Activated naive CD4-positive, alpha-beta T cell treated with anti-CD3 and anti-CD28 coated beads for 36 hours (primary cell): Measurements from ENCODE around the gene OGFOD1. TPM values are rescaled to one million over a fixed set of nuclear protein-coding genes. Genes with fewer than 3 reads are reported as not detected.

ENCODE experiments used
- CTCF ChIA-PET: fragments of 350-600 bp; sonication (Branson Sonifier 250); formaldehyde crosslinking; loops from one replicate; lab custom pipeline; 2021; ENCODE audit warnings: antibody characterized with exemption; lab: Charles Lee
- DNase-seq: peaks from one replicate; pipeline ENCODE4 v3.0.0-alpha.2; 2020
- H3K27ac Mint-ChIP-seq: one replicate; pipeline ENCODE4 v1.8.0; 2021; ENCODE audit warnings: mild to moderate bottlenecking, mixed read lengths
- H3K27me3 Mint-ChIP-seq: one replicate; pipeline ENCODE4 v1.8.0; 2021; ENCODE audit warnings: low read depth, mixed read lengths
- H3K36me3 Mint-ChIP-seq: one replicate; pipeline ENCODE4 v1.8.0; 2021; ENCODE audit warnings: low read depth, mixed read lengths
- H3K4me1 Mint-ChIP-seq: one replicate; pipeline ENCODE4 v1.8.0; 2021; ENCODE audit warnings: low read depth, mixed read lengths
- H3K4me3 Mint-ChIP-seq: one replicate; pipeline ENCODE4 v1.8.0; 2021; ENCODE audit warnings: mild to moderate bottlenecking, moderate library complexity, mixed read lengths
- H3K9me3 Mint-ChIP-seq: one replicate; pipeline ENCODE4 v1.8.0; 2021; ENCODE audit warnings: mixed read lengths
- intact Hi-C: fragments of 100-400 bp; cut with micrococcal nuclease; formaldehyde crosslinking; loops from one replicate; pipeline ENCODE4 v1.15.1; 2023
- total RNA-seq, 2 experiments: library from RNA; stranded (reverse); gene quantifications; one replicate each; pipeline ENCODE4 v1.2.3, GENCODE V29; 2021

OGFOD1 gene
- total RNA-seq, 2 experiments from 2014 or later = 48.5 to 50.6 TPM

DNA sequence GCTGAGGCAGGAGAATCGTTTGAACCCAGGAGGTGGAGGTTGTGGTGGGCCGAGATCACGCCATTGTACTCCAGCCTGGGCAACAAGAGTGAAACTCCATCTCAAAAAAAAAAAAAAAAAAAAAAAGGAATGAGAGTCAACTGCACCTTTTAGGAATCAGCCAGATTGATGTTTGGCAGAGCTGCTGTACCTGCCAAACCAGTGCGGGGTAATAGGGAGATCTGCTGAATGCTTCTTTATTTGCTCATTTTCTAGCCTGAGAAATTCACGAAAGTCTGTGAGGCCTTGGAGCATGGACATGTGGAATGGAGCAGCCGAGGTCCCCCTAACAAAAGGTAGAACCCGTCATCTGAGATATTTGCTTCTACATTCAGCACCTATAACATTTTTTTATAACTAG, 18.4 kb downstream of the OGFOD1 start:
- Mint-ChIP-seq H3K27ac (no peak overlapping the region), H3K27me3 (no peaks in the 10 kb centered on the region), H3K36me3 (peaks cover 40% of the 10 kb centered on the region), H3K4me3 (no peak overlapping the region), H3K9me3 (no peaks in the 10 kb centered on the region), H3K4me1 (no peaks in the 10 kb centered on the region)
- DNase-seq = no peak
- CTCF ChIA-PET = interaction anchor here (1.4 to 2.0 kb wide), 2 partner anchors 10 to 13 kb away, joined by 3 to 8 read pairs; no protein-coding TSS in a partner anchor
- intact Hi-C loops = no loop called here

DNA sequence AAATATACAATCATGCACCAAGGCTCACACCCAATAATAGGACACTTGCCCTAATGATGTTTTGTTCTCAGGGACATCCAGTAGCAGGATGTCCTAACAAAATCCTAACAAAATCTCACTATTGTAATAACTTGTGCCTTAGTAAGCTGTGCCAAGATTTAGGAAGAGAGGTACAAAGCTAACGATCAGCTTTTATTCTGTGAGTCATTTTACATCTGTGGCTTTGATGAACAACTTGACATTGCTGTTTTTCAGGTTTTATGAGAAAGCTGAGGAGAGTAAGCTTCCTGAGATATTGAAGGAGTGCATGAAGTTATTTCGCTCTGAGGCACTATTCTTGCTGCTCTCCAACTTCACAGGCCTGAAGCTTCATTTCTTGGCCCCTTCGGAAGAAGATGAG, 18.9 kb downstream of the OGFOD1 start:
- intact Hi-C loops = no loop called here
- H3K27me3 Mint-ChIP-seq = no peaks in the 10 kb centered on the region
- no peaks in the 10 kb centered on the region for H3K4me1 Mint-ChIP-seq
- no peak overlapping the region for H3K27ac Mint-ChIP-seq
- H3K9me3 Mint-ChIP-seq = no peaks in the 10 kb centered on the region
- peaks cover 45% of the 10 kb centered on the region for H3K36me3 Mint-ChIP-seq
- CTCF ChIA-PET = interaction anchor here (2.0 kb wide), 1 partner anchor 10 kb away, joined by 8 read pairs; no protein-coding TSS in a partner anchor
- H3K4me3 Mint-ChIP-seq = no peak overlapping the region
- no peak for DNase-seq

DNA sequence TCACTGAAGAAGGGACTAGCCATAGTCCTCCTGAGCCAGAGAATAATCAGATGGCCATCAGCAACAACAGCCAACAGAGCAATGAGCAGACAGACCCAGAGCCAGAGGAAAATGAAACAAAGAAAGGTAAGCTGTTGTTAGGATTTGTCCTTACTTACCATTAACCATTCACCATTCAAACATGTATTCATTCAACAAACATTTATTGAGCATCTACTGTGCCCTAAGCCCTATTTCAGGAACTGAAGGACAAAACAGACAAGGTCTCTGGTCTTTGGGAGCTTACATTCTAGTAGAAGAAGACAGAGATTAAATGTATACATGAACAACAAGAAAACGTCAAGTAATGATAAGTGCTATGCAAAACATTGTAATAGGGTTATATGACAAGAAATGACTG, 19.3 kb downstream of the OGFOD1 start:
- Mint-ChIP-seq H3K36me3 (peaks cover 46% of the 10 kb centered on the region), H3K27ac (no peak overlapping the region)

DNA sequence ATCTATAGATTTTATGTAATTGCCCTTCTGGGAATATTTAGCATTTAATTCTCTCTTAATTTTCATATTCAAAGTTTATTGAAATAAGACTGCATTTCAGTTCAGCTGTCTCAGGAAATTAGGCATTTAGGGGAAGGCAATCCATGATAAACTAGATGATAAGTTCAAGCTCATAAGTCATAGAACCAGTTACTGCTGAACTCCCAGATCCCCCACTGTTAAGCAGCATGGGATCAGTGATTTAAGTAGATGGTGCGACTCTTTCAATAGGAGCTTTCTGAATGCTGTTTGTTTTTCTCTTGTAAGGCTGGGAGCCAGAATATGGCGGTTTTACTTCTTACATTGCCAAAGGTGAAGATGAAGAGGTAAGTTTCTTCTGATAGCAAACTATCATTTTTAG, 23.8 kb downstream of the OGFOD1 start:
- Mint-ChIP-seq H3K4me3 (no peak overlapping the region), H3K4me1 (peaks cover 25% of the 10 kb centered on the region), H3K36me3 (peaks cover 49% of the 10 kb centered on the region), H3K27me3 (no peaks in the 10 kb centered on the region), H3K27ac (no peak overlapping the region), H3K9me3 (no peaks in the 10 kb centered on the region)
- intact Hi-C loops = no loop called here
- no peak for DNase-seq
- CTCF ChIA-PET = interaction anchor here (0.6 kb wide), 1 partner anchor 20 kb away, joined by 3 read pairs; no protein-coding TSS in a partner anchor

More for the DNA sequence above, 19.3 kb downstream of the OGFOD1 start:
- DNase-seq = no peak
- no peaks in the 10 kb centered on the region for H3K27me3 Mint-ChIP-seq
- no peak overlapping the region for H3K4me3 Mint-ChIP-seq
- no peaks in the 10 kb centered on the region for H3K4me1 Mint-ChIP-seq
- H3K9me3 Mint-ChIP-seq = no peaks in the 10 kb centered on the region
- CTCF ChIA-PET = interaction anchor here (0.9 kb wide), 1 partner anchor 47 kb away, joined by 5 read pairs; no protein-coding TSS in a partner anchor
- intact Hi-C loops = no loop called here

DNA sequence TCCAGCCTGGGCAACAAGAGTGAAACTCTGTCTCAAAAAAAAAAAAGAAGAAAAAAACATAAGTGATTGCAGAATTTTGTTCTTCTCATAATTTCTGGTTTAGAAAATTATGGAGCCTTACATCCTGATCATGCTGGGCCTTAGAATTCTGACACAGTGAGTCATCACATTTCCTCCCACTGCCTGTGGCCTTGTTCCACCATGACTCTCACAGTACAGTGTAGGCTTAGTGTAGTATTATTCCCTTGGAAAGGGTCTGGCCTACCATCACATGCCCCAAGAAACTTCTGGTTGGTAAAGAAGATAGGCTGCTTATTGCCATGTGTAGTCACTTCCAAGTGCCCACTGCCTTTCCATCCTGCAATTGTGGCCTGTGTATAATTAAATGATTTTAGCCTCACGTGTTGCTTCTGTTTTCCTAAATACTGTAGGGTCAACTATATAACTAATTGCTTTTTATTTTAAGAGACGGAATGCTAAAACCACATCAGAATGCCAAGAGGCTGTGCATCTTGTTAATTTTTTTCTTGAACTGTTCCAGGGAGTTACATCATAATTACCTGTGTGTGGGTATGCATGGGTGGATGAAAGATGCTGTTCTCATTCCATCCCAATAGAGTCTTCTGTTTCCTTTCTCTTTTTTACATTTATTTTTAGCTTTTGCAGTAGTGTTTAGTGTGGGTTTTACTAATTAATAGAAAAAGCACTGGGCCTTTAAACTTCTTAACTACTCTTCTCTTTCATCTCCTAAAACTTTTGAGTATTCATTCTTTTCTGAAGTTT, 25.9 kb downstream of the OGFOD1 start:
- no peak overlapping the region for H3K4me3 Mint-ChIP-seq
- intact Hi-C loops = no loop called here
- H3K4me1 Mint-ChIP-seq = peaks cover 25% of the 10 kb centered on the region
- H3K9me3 Mint-ChIP-seq = no peaks in the 10 kb centered on the region
- H3K27me3 Mint-ChIP-seq = no peaks in the 10 kb centered on the region
- CTCF ChIA-PET = no interaction called here
- H3K36me3 Mint-ChIP-seq = peaks cover 39% of the 10 kb centered on the region
- peak; percentile 26 for DNase-seq
- peak overlapping the region; percentile 84 for H3K27ac Mint-ChIP-seq

DNA sequence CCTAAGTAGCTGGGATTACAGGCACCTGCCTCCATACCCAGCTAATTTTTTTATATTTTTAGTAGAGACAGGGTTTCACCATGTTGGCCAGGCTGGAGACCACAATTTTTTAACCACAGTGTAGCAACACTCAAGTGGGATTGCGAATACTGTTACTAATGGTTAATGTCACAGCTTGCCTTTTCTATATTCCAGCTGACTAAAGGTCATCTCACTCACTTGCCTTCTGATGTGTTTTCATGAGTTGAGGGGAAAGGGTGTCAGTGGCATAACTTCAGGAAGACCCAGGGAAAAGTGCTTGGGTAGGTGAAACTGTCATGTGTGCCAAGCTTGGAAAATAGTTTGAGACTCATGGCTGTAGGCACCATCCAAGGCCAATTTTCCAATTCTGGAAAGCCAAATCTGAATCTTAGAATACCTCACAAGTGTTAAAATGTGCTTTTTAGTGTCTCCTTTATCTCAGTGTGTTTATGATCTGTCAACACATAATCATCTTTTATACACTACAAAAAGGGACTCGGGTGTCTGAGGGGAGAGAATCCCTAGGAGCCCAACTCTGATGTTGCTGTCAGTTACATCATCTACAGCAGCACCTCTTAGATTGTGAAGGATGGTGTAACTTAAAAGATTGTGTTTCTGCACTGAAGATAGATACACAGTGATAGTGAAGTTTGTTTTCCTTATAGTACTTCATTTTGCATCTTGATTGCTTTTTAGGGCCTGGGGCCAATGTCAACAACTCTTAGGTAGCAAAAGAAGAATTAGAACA, 27.1 kb downstream of the OGFOD1 start:
- Mint-ChIP-seq H3K27ac (peak overlapping the region; percentile 3), H3K36me3 (peaks cover 33% of the 10 kb centered on the region), H3K4me1 (peaks cover 25% of the 10 kb centered on the region), H3K4me3 (no peak overlapping the region), H3K9me3 (no peaks in the 10 kb centered on the region), H3K27me3 (no peaks in the 10 kb centered on the region)
- DNase-seq = no peak
- CTCF ChIA-PET = interaction anchor here (0.6 kb wide), 1 partner anchor 64 kb away, joined by 5 read pairs; no protein-coding TSS in a partner anchor
- intact Hi-C loops = no loop called here

DNA sequence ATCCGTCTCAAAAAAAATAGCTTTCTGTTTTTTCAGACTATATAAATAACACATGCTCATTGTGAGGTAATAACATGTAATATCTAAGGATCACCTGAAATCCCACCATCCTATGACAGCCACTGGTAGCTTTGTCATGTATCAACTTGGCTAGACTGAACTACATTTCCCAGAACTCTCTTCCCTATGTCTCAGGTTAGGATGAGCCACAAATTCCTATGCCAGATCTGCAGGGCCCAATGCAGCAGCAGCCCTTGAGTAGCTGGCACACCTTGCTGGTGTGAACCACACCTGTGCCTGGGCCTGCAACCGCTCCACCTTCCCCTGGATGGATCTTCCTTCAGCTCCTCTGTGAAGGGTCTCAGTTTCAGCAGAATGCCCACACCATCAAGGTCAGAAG, 28.1 kb downstream of the OGFOD1 start:
- Mint-ChIP-seq H3K9me3 (no peaks in the 10 kb centered on the region), H3K27ac (peak overlapping the region; percentile 1), H3K4me1 (peaks cover 25% of the 10 kb centered on the region), H3K4me3 (no peak overlapping the region), H3K27me3 (no peaks in the 10 kb centered on the region), H3K36me3 (peaks cover 34% of the 10 kb centered on the region)
- CTCF ChIA-PET = interaction anchor here (0.7 kb wide), 1 partner anchor 97 kb away, joined by 3 read pairs; no protein-coding TSS in a partner anchor
- DNase-seq = no peak
- intact Hi-C loops = no loop called here

DNA sequence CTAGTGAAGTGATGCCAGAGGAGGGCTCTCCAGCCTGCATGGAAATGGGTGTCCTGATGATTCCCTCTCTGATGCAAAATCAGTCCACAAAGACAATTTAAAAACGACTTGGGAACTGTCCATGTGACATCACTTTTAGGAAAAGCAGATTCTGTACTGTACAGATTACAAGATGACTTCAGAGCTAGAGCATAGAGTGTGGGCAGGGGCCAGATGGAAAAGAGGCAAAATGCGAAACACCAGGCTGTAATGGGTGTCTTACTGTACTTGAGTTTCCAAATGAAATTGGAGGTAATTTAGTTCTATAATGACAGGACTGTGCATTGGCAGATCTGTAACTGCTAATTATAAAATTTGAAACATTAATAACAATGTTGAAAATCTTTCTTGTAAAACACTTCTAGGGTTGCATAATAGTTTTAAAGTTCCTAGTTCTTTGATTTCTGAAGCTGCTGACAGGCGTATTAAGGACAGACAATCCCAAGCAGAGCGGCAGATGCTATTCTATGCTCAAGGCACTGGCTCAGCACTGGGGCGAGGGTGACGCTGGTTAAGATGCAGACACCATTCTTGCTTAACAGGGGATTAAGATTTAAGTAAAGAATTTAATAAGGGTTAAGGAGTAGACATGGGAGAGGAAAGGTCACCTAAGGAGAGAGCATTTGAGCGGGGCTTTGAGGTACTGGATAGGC, 29.6 kb downstream of the OGFOD1 start:
- Mint-ChIP-seq H3K27ac (no peak overlapping the region), H3K4me1 (peaks cover 25% of the 10 kb centered on the region), H3K27me3 (no peaks in the 10 kb centered on the region), H3K4me3 (no peak overlapping the region), H3K36me3 (peaks cover 23% of the 10 kb centered on the region), H3K9me3 (no peaks in the 10 kb centered on the region)
- intact Hi-C loops = no loop called here
- CTCF ChIA-PET = interaction anchor here (1.5 kb wide), 1 partner anchor 33 kb away, joined by 3 read pairs; no protein-coding TSS in a partner anchor
- no peak for DNase-seq

DNA sequence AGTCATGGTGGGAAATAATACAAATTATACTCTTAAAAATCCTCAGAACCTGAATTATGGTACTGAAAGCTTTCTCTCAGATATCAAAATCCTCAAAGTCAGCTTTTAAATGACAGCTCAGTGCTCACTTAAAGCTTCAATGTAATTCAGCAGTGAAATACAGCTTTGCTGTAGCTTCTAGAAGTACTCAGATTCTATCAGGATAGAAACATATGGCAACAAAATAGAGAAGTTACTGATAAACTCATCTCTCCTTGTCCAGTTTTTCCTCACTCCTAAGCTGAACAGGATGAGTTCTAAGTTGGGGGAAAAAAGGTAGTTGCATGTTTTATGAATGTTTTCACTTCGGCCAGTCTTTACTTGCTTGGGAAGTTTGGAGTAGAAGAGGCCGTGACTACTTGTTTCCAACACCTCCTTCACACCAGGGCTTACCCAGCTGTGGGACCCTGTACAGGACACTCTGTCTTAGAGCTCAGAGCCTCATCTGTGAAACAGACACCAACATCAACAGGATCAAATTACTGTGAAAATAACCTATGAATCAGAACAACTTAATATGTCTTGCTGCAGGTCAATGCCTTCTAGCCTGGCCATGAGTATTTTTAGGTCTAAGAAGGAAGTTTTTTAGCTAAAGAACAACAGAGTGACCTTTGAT, 30.2 kb downstream of the OGFOD1 start:
- Mint-ChIP-seq H3K27ac (no peak overlapping the region), H3K36me3 (peaks cover 21% of the 10 kb centered on the region), H3K4me3 (no peak overlapping the region), H3K9me3 (no peaks in the 10 kb centered on the region), H3K4me1 (peaks cover 22% of the 10 kb centered on the region), H3K27me3 (no peaks in the 10 kb centered on the region)
- intact Hi-C loops = no loop called here
- CTCF ChIA-PET = interaction anchor here (1.5 kb wide), 1 partner anchor 32 kb away, joined by 3 read pairs; no protein-coding TSS in a partner anchor
- DNase-seq = no peak

DNA sequence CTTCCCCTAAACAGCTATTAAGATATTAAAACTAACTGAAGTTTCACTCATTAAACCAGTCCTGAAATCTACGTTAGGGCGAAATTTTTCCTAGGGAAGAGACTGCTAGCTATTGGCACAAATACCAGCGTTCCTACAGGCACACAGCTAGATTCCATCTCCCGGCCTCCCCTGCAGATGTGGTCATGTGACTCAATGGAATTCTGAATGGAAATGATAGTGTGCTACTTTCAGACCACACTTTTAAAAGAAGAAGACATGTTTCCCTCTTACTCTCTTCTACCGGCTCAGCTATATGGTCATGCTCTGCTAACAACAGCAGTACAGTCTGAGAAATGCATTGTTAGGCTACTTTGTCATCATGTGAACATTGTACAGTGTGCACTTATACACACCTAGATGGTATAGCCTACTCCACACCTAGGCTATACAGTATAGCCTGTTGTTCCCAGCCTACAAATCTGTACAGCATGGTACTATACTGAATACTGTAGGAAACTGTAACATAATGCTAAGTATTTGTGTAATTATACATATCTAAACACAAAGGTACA, 31.4 kb downstream of the OGFOD1 start:
- CTCF ChIA-PET = interaction anchor here (0.7 kb wide), 1 partner anchor 22 kb away, joined by 3 read pairs; no protein-coding TSS in a partner anchor
- no peak for DNase-seq
- intact Hi-C loops = no loop called here
- H3K4me1 Mint-ChIP-seq = peaks cover 10% of the 10 kb centered on the region
- no peak overlapping the region for H3K27ac Mint-ChIP-seq
- peaks cover 13% of the 10 kb centered on the region for H3K36me3 Mint-ChIP-seq
- H3K9me3 Mint-ChIP-seq = no peaks in the 10 kb centered on the region
- H3K4me3 Mint-ChIP-seq = no peak overlapping the region
- H3K27me3 Mint-ChIP-seq = no peaks in the 10 kb centered on the region

DNA sequence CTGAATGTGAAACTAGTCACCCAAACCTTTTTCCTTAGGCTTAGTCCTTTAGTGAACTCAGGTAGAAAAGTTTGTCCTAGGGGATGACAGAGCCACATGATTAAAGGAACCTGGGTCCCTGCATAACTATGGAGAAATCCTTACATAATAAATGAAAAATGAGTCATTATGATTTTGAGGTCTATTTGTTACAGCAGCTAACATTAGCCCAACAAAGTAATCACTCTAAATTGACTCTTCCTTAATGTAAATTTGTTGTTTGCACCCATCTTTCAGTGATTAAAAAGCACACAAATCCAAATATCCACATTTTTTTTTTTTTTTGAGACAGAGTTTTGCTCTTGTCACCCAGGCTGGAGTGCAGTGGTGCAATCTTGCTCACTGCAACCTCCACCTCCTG, 32.0 kb downstream of the OGFOD1 start:
- H3K36me3 Mint-ChIP-seq = peaks cover 13% of the 10 kb centered on the region
- DNase-seq = no peak
- H3K27ac Mint-ChIP-seq = no peak overlapping the region
- CTCF ChIA-PET = interaction anchor here (0.7 kb wide), 1 partner anchor 22 kb away, joined by 3 read pairs; no protein-coding TSS in a partner anchor
- no peaks in the 10 kb centered on the region for H3K27me3 Mint-ChIP-seq
- no peaks in the 10 kb centered on the region for H3K9me3 Mint-ChIP-seq
- peaks cover 5% of the 10 kb centered on the region for H3K4me1 Mint-ChIP-seq
- H3K4me3 Mint-ChIP-seq = no peak overlapping the region
- intact Hi-C loops = no loop called here
